AG04450 (cell line): ENCODE measurements around the gene CEP250. TPM values are rescaled to one million over a fixed set of nuclear protein-coding genes. Genes with fewer than 3 reads are reported as not detected.

Source experiments
- CTCF ChIA-PET: fragments of 300-600, 350-600 bp; formaldehyde crosslinking; extraction: SDS; loops from one replicate; lab custom pipeline; 2022; ENCODE audit warnings: antibody characterized with exemption, inconsistent platforms; lab: Charles Lee
- POLR2A ChIA-PET: fragments of 350-600 bp; formaldehyde crosslinking; extraction: SDS; loops from one replicate; lab custom pipeline; 2021; ENCODE audit warnings: antibody characterized with exemption, inconsistent platforms; lab: Yijun Ruan, JAX
- DNase-seq: peaks from one replicate; pipeline ENCODE4 v3.0.0-alpha.2; 2011; ENCODE audit warnings: low read depth, low spot score
- H3K27ac ChIP-seq: one replicate; pipeline ENCODE4 v1.5.1; 2012; ENCODE audit warnings: low read depth, low read length, control low read depth
- H3K27me3 ChIP-seq: one replicate; pipeline ENCODE4 v1.6.0; 2012; ENCODE audit warnings: low read length; ENCODE audit not compliant: control insufficient read depth, insufficient read depth
- H3K4me3 ChIP-seq: 2 replicates; pipeline ENCODE4 v1.5.1; 2011; ENCODE audit warnings: mild to moderate bottlenecking, low read depth, low read length, control low read depth
- H3K9me3 ChIP-seq: 2 replicates; pipeline ENCODE4 v1.5.1; 2012; ENCODE audit warnings: low read length; ENCODE audit not compliant: control insufficient read depth, insufficient read depth
- polyA plus RNA-seq: library from polyadenylated mRNA; depleted of rRNA; stranded (reverse); fragments of >200 nt; gene quantifications from 2 replicates; pipeline ENCODE4 v1.2.3, GENCODE V29; 2011
- TF ChIP-seq, protein P1 (sequence below): IDR thresholded peaks from 2 replicates; pipeline ENCODE4 v1.5.1; 2011; ENCODE audit warnings: low read depth, low read length, control low read depth, inconsistent platforms

The CEP250 gene
- polyA plus RNA-seq, 1 experiment, result 16.8 TPM

DNA sequence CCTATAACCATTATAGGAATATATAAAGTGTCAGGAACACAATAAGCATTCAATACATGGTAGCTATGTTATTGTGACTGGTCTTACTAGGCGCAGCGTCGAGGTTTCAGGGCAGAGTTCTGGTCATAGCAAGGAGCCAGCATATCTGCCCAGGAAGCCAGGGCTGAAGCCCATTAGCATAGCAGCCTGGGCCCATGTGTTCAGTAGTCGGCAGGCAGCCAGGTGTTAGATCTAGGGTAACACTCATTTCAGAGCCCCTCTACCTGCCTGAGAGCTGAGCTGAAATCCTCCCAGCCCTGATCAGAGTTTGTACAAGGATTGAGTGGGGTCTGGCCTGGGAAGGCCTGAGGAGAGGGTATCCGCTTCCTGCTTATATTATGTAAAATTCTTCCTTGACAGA, 41.9 kb downstream of the CEP250 start:
- ChIA-PET CTCF (no interaction called here), POLR2A (no interaction called here)
- Histone ChIP-seq H3K27me3 (no peaks in the 10 kb centered on the region), H3K27ac (no peak overlapping the region), H3K4me3 (no peak overlapping the region), H3K9me3 (no peaks in the 10 kb centered on the region)
- no peak for DNase-seq
- TF ChIP-seq, protein P1, sequence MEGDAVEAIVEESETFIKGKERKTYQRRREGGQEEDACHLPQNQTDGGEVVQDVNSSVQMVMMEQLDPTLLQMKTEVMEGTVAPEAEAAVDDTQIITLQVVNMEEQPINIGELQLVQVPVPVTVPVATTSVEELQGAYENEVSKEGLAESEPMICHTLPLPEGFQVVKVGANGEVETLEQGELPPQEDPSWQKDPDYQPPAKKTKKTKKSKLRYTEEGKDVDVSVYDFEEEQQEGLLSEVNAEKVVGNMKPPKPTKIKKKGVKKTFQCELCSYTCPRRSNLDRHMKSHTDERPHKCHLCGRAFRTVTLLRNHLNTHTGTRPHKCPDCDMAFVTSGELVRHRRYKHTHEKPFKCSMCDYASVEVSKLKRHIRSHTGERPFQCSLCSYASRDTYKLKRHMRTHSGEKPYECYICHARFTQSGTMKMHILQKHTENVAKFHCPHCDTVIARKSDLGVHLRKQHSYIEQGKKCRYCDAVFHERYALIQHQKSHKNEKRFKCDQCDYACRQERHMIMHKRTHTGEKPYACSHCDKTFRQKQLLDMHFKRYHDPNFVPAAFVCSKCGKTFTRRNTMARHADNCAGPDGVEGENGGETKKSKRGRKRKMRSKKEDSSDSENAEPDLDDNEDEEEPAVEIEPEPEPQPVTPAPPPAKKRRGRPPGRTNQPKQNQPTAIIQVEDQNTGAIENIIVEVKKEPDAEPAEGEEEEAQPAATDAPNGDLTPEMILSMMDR, result no peak

- ChIA-PET POLR2A (no interaction called here), CTCF (interaction anchor here (0.9 kb wide), 1 partner anchor 15 kb away, joined by 3 read pairs; no protein-coding TSS in a partner anchor)
- Histone ChIP-seq H3K9me3 (no peaks in the 10 kb centered on the region), H3K27me3 (no peaks in the 10 kb centered on the region), H3K27ac (no peak overlapping the region), H3K4me3 (no peak overlapping the region)
- no peak for DNase-seq
- TF ChIP-seq, protein P1, result no peak
Observed at GRCh38 chr20:35497780-35498189, 42.4 kb downstream of the CEP250 start.

DNA sequence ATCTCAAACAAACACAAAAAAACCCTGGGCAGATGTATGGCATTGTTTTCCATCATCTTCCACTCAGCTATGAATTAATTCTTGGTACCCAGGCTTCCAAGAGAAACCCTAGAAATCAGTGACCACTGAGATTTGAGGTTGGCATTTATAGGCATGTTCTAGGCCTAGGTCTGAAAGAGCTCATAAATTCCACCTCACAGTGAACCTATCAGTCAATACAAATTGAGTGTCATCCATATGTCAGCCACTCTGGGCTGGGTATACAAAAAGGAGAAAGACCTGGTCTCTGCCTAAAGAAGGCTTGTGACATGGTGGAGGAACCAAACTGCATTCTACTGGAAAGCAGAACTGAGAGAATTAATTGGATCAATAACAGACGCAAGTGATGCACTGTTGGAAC, 43.9 kb downstream of the CEP250 start:
- no peak overlapping the region for H3K4me3 ChIP-seq
- H3K9me3 ChIP-seq, result no peaks in the 10 kb centered on the region
- ChIA-PET CTCF (interaction anchor here (0.6 kb wide), 1 partner anchor 200 kb away, joined by 3 read pairs; the partner anchor contains the start of genes NFS1 and ROMO1), POLR2A (no interaction called here)
- DNase-seq, result no peak
- TF ChIP-seq, protein P1, result no peak
- H3K27ac ChIP-seq, result no peak overlapping the region
- no peaks in the 10 kb centered on the region for H3K27me3 ChIP-seq

GRCh38 chr20:35502352-35502751, 47.0 kb downstream of the CEP250 start:
- no peak for DNase-seq
- no peaks in the 10 kb centered on the region for H3K9me3 ChIP-seq
- TF ChIP-seq, protein P1, result no peak
- no peak overlapping the region for H3K27ac ChIP-seq
- no peak overlapping the region for H3K4me3 ChIP-seq
- no peaks in the 10 kb centered on the region for H3K27me3 ChIP-seq
- POLR2A ChIA-PET, result no interaction called here
- CTCF ChIA-PET, result no interaction called here

DNA sequence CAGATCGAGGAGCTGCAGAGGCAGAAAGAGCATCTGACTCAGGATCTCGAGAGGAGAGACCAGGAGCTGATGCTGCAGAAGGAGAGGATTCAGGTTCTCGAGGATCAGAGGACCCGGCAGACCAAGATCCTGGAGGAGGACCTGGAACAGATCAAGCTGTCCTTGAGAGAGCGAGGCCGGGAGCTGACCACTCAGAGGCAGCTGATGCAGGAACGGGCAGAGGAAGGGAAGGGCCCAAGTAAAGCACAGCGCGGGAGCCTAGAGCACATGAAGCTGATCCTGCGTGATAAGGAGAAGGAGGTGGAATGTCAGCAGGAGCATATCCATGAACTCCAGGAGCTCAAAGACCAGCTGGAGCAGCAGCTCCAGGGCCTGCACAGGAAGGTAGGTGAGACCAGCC, 47.9 kb downstream of the CEP250 start:
- POLR2A ChIA-PET, result no interaction called here
- TF ChIP-seq, protein P1, result no peak

More for the DNA sequence above, 47.9 kb downstream of the CEP250 start:
- H3K9me3 ChIP-seq, result no peaks in the 10 kb centered on the region
- no peak overlapping the region for H3K27ac ChIP-seq
- no peak for DNase-seq
- CTCF ChIA-PET, result interaction anchor here (1.3 kb wide), 1 partner anchor 40 kb away, joined by 3 read pairs; no protein-coding TSS in a partner anchor
- no peak overlapping the region for H3K4me3 ChIP-seq
- no peaks in the 10 kb centered on the region for H3K27me3 ChIP-seq
